PFSK-1 (cell line): ENCODE data around the gene COL11A2.

Experiments used
- POLR2AphosphoS5 ChIP-seq: IDR thresholded peaks from 2 replicates; pipeline ENCODE4 v1.6.1; 2012; ENCODE audit warnings: low read depth, mild to moderate bottlenecking, control low read depth, low read length, moderate library complexity
- TAF1 ChIP-seq: IDR thresholded peaks from 2 replicates; pipeline ENCODE4 v1.6.1; 2012; ENCODE audit warnings: low read length, control low read depth, borderline replicate concordance; ENCODE audit not compliant: insufficient read depth
- TF ChIP-seq, protein P1 (sequence below), 2 experiments: IDR thresholded peaks; 2 replicates each; pipeline versions ENCODE4 v1.6.1 to v1.8.0; 2011 to 2012; ENCODE audit warnings: low read depth in 2 of 2, low read length in 2 of 2, control low read depth in 1 of 2, inconsistent platforms in 1 of 2, mild to moderate bottlenecking in 1 of 2, moderate library complexity in 1 of 2; ENCODE audit not compliant: insufficient read depth in 1 of 2

DNA sequence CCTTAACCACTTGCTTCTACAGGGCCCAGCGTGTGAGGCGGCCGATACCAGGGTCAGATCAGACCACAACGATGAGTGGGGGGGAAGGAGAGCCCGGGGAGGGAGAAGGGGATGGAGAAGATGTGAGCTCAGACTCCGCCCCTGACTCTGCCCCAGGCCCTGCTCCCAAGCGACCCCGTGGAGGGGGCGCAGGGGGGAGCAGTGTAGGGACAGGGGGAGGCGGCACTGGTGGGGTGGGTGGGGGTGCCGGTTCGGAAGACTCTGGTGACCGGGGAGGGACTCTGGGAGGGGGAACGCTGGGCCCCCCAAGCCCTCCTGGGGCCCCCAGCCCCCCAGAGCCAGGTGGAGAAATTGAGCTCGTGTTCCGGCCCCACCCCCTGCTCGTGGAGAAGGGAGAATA lies 18.9 kb upstream of the COL11A2 start:
- TF ChIP-seq, protein P1, sequence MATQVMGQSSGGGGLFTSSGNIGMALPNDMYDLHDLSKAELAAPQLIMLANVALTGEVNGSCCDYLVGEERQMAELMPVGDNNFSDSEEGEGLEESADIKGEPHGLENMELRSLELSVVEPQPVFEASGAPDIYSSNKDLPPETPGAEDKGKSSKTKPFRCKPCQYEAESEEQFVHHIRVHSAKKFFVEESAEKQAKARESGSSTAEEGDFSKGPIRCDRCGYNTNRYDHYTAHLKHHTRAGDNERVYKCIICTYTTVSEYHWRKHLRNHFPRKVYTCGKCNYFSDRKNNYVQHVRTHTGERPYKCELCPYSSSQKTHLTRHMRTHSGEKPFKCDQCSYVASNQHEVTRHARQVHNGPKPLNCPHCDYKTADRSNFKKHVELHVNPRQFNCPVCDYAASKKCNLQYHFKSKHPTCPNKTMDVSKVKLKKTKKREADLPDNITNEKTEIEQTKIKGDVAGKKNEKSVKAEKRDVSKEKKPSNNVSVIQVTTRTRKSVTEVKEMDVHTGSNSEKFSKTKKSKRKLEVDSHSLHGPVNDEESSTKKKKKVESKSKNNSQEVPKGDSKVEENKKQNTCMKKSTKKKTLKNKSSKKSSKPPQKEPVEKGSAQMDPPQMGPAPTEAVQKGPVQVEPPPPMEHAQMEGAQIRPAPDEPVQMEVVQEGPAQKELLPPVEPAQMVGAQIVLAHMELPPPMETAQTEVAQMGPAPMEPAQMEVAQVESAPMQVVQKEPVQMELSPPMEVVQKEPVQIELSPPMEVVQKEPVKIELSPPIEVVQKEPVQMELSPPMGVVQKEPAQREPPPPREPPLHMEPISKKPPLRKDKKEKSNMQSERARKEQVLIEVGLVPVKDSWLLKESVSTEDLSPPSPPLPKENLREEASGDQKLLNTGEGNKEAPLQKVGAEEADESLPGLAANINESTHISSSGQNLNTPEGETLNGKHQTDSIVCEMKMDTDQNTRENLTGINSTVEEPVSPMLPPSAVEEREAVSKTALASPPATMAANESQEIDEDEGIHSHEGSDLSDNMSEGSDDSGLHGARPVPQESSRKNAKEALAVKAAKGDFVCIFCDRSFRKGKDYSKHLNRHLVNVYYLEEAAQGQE (IDR thresholded peaks at IDR 0.05; ENCODE audit: insufficient read depth in 1 of 2, low read depth in 2 of 2, low read length in 2 of 2) = no peak
- no peak for TF ChIP-seq TAF1
- no peak for TF ChIP-seq POLR2AphosphoS5
